HFF-Myc (cell line): ENCODE results near the gene SFXN1.

Experiments
- DNase-seq: peaks from one replicate; pipeline ENCODE4 v3.0.0-alpha.2; 2011; ENCODE audit warnings: low read depth; ENCODE audit errors: extremely low read depth
- H3K4me3 ChIP-seq: replicated peaks from 2 replicates; pipeline ENCODE4 v1.5.1; 2011; ENCODE audit warnings: low read depth, mild to moderate bottlenecking, control low read depth, low read length
- CTCF ChIP-seq: IDR thresholded peaks from 2 replicates; pipeline ENCODE4 v1.5.1; 2012; ENCODE audit warnings: mild to moderate bottlenecking, low read depth, low read length, control low read depth; ENCODE audit errors: missing control alignments

SFXN1 gene

GRCh38 chr5:175471628-175472027 lies 6.7 kb upstream of the SFXN1 start:
- TF ChIP-seq CTCF: no peak
- DNase-seq: no peak
- no peak overlapping the region for H3K4me3 ChIP-seq

GRCh38 chr5:175472378-175472777 lies 6.0 kb upstream of the SFXN1 start:
- H3K4me3 ChIP-seq: no peak overlapping the region
- TF ChIP-seq CTCF: no peak
- DNase-seq: no peak

- no peak for TF ChIP-seq CTCF
- DNase-seq: no peak
- no peak overlapping the region for H3K4me3 ChIP-seq
These were observed 3.1 kb upstream of the SFXN1 start for GRCh38 chr5:175475248-175475647.

GRCh38 chr5:175477440-175477839 lies 920 bp upstream of the SFXN1 start:
- TF ChIP-seq CTCF: no peak
- H3K4me3 ChIP-seq: no peak overlapping the region
- DNase-seq: no peak

GRCh38 chr5:175478008-175478383 lies 364 bp upstream of the SFXN1 start:
- no peak for TF ChIP-seq CTCF
- H3K4me3 ChIP-seq: peak overlapping the region; percentile 74
- no peak for DNase-seq

- H3K4me3 ChIP-seq: peak overlapping the region; percentile 74
- DNase-seq: no peak
- TF ChIP-seq CTCF: no peak
These were observed 943 bp downstream of the SFXN1 start for GRCh38 chr5:175479125-175479881.

- H3K4me3 ChIP-seq: no peak overlapping the region
- DNase-seq: no peak
- no peak for TF ChIP-seq CTCF
These were observed 5.0 kb downstream of the SFXN1 start for GRCh38 chr5:175483337-175483736.
